GM12878 (cell line): ENCODE data around the gene TCEAL9. TPM values are rescaled to one million over a fixed set of nuclear protein-coding genes. Genes with fewer than 3 reads are reported as not detected.

ENCODE experiments used
- polyA plus RNA-seq, 11 experiments: library from polyadenylated mRNA; depleted of rRNA in 4 of 11; unstranded in 6 of 11; stranded (reverse) in 5 of 11; fragments of >200 nt; fragmentation: Nextera tagmentation in 4 of 11; fragmentation: Illumina TruSeq in 1 of 11; extraction: Ambion mirVana in 4 of 11; extraction: Trizol in 1 of 11; gene quantifications; 1 replicate in 1 of 11; 2 replicates in 10 of 11; pipeline versions ENCODE4 v1.2.1 to v1.2.3, GENCODE V29; 2011 to 2016; ENCODE audit warnings: inconsistent platforms in 2 of 11, missing spikeins in 2 of 11, low read depth in 1 of 11
- small RNA-seq: library from RNA; depleted of rRNA; stranded (forward); fragments of <200 nt; gene quantifications from one replicate; pipeline ENCODE3, GENCODE V24; 2014
- total RNA-seq, 4 experiments: library from RNA; depleted of rRNA in 3 of 4; stranded (reverse); fragments of >200 nt in 3 of 4; fragmentation: Illumina TruSeq in 1 of 4; extraction: Trizol in 1 of 4; gene quantifications; 2 replicates each; pipeline versions ENCODE4 v1.2.1 to v1.2.3, GENCODE V29; 2013 to 2021

The TCEAL9 gene
- total and polyA plus RNA-seq, 10 of the 15 experiments (the other 5 are each of a cell fraction or from before 2014, with no cell fraction given) = 0.39 to 2.5 (median 0.90) TPM

Small RNA genes within 50 kb of the gene (small RNA-seq; reads per million reads assigned to genes)
- not detected for gene Z92846.1

Other genes with a start within 250 kb of the TCEAL9 start
Only the 7 nearest of the 8 such genes appear.
- 2.5 and 2.8 TPM in 2 replicates for gene BEX4, start 141.4 kb upstream of the TCEAL9 start, total RNA-seq (2014; rRNA removed)
- 2.3 and 2.4 TPM in 2 replicates for gene BEX4, start 141.4 kb upstream of the TCEAL9 start, total RNA-seq (2014; rRNA removed; fragmentation: Illumina TruSeq; extraction: Trizol)
- 1.7 and 2.0 TPM in 2 replicates for gene BEX4, start 141.4 kb upstream of the TCEAL9 start, total RNA-seq (2021)
- gene BEX4, start 141.4 kb upstream of the TCEAL9 start, polyA plus RNA-seq (2011; rRNA removed) = 0.79 and 1.4 TPM in 2 replicates
- gene BEX4, start 141.4 kb upstream of the TCEAL9 start, polyA plus RNA-seq (2014; fragmentation: Illumina TruSeq; extraction: Trizol) = 3.2 and 4.4 TPM in 2 replicates
- 1 to 10 TPM in 1 of 2 experiments, under 1 TPM in 1; 0.76 to 1.9 TPM for gene BEX4, start 141.4 kb upstream of the TCEAL9 start, polyA plus RNA-seq (2014; fragmentation: Nextera tagmentation; extraction: Ambion mirVana)
- gene BEX4, start 141.4 kb upstream of the TCEAL9 start, polyA plus RNA-seq (2014; rRNA removed) = 2.5 and 2.9 TPM in 2 replicates
- 1 to 10 TPM; 1.9 to 3.3 TPM for gene BEX4, start 141.4 kb upstream of the TCEAL9 start, polyA plus RNA-seq (2016; fragmentation: Nextera tagmentation; extraction: Ambion mirVana)
- gene TCEAL8, start 101.4 kb upstream of the TCEAL9 start, total RNA-seq (2014; rRNA removed) = 33.7 and 52.5 TPM in 2 replicates
- 63.0 and 65.6 TPM in 2 replicates for gene TCEAL8, start 101.4 kb upstream of the TCEAL9 start, total RNA-seq (2014; rRNA removed; fragmentation: Illumina TruSeq; extraction: Trizol)
- gene TCEAL8, start 101.4 kb upstream of the TCEAL9 start, total RNA-seq (2021) = 27.6 and 28.4 TPM in 2 replicates
- 55.8 and 83.2 TPM in 2 replicates for gene TCEAL8, start 101.4 kb upstream of the TCEAL9 start, polyA plus RNA-seq (2011; rRNA removed)
- gene TCEAL8, start 101.4 kb upstream of the TCEAL9 start, polyA plus RNA-seq (2014; fragmentation: Illumina TruSeq; extraction: Trizol) = 69.2 and 95.7 TPM in 2 replicates
- 100 to 1,000 TPM in 1 of 2 experiments, 10 to 100 TPM in 1; 86.8 to 123 TPM for gene TCEAL8, start 101.4 kb upstream of the TCEAL9 start, polyA plus RNA-seq (2014; fragmentation: Nextera tagmentation; extraction: Ambion mirVana)
- 32.9 and 45.9 TPM in 2 replicates for gene TCEAL8, start 101.4 kb upstream of the TCEAL9 start, polyA plus RNA-seq (2014; rRNA removed)
- gene TCEAL8, start 101.4 kb upstream of the TCEAL9 start, polyA plus RNA-seq (2016; fragmentation: Nextera tagmentation; extraction: Ambion mirVana) = 10 to 100 TPM; 57.7 to 59.6 TPM
- not detected in 2 replicates for gene TCEAL5, start 79.8 kb upstream of the TCEAL9 start, total RNA-seq (2014; rRNA removed)
- gene TCEAL5, start 79.8 kb upstream of the TCEAL9 start, total RNA-seq (2014; rRNA removed; fragmentation: Illumina TruSeq; extraction: Trizol) = not detected in 2 replicates
- not detected in 2 replicates for gene TCEAL5, start 79.8 kb upstream of the TCEAL9 start, total RNA-seq (2021)
- gene TCEAL5, start 79.8 kb upstream of the TCEAL9 start, polyA plus RNA-seq (2011; rRNA removed) = not detected in 2 replicates
- gene TCEAL5, start 79.8 kb upstream of the TCEAL9 start, polyA plus RNA-seq (2014; fragmentation: Illumina TruSeq; extraction: Trizol) = not detected in 2 replicates
- gene TCEAL5, start 79.8 kb upstream of the TCEAL9 start, polyA plus RNA-seq (2014; fragmentation: Nextera tagmentation; extraction: Ambion mirVana) = not detected
- gene TCEAL5, start 79.8 kb upstream of the TCEAL9 start, polyA plus RNA-seq (2014; rRNA removed) = not detected in 2 replicates
- not detected for gene TCEAL5, start 79.8 kb upstream of the TCEAL9 start, polyA plus RNA-seq (2016; fragmentation: Nextera tagmentation; extraction: Ambion mirVana)
- 0.27 and 0.79 TPM in 2 replicates for gene BEX2, start 45.5 kb upstream of the TCEAL9 start, total RNA-seq (2014; rRNA removed)
- gene BEX2, start 45.5 kb upstream of the TCEAL9 start, total RNA-seq (2014; rRNA removed; fragmentation: Illumina TruSeq; extraction: Trizol) = 0.72 and 1.2 TPM in 2 replicates
- gene BEX2, start 45.5 kb upstream of the TCEAL9 start, total RNA-seq (2021) = 0.56 and 0.80 TPM in 2 replicates
- 2.8 and 3.4 TPM in 2 replicates for gene BEX2, start 45.5 kb upstream of the TCEAL9 start, polyA plus RNA-seq (2011; rRNA removed)
- gene BEX2, start 45.5 kb upstream of the TCEAL9 start, polyA plus RNA-seq (2014; fragmentation: Illumina TruSeq; extraction: Trizol) = 0.91 and 2.7 TPM in 2 replicates
- 1 to 10 TPM in 1 of 2 experiments, under 1 TPM in 1; 0.52 to 1.3 TPM for gene BEX2, start 45.5 kb upstream of the TCEAL9 start, polyA plus RNA-seq (2014; fragmentation: Nextera tagmentation; extraction: Ambion mirVana)
- 0.72 and 1.0 TPM in 2 replicates for gene BEX2, start 45.5 kb upstream of the TCEAL9 start, polyA plus RNA-seq (2014; rRNA removed)
- gene BEX2, start 45.5 kb upstream of the TCEAL9 start, polyA plus RNA-seq (2016; fragmentation: Nextera tagmentation; extraction: Ambion mirVana) = under 1 TPM; 0.33 to 0.95 TPM
- gene TCEAL7, start 26.3 kb upstream of the TCEAL9 start, total RNA-seq (2014; rRNA removed) = not detected in 2 replicates
- gene TCEAL7, start 26.3 kb upstream of the TCEAL9 start, total RNA-seq (2014; rRNA removed; fragmentation: Illumina TruSeq; extraction: Trizol) = not detected in 2 replicates
- gene TCEAL7, start 26.3 kb upstream of the TCEAL9 start, total RNA-seq (2021) = not detected in 2 replicates
- gene TCEAL7, start 26.3 kb upstream of the TCEAL9 start, polyA plus RNA-seq (2011; rRNA removed) = not detected in 2 replicates
- not detected in 2 replicates for gene TCEAL7, start 26.3 kb upstream of the TCEAL9 start, polyA plus RNA-seq (2014; fragmentation: Illumina TruSeq; extraction: Trizol)
- not detected for gene TCEAL7, start 26.3 kb upstream of the TCEAL9 start, polyA plus RNA-seq (2014; fragmentation: Nextera tagmentation; extraction: Ambion mirVana)
- gene TCEAL7, start 26.3 kb upstream of the TCEAL9 start, polyA plus RNA-seq (2014; rRNA removed) = not detected in 2 replicates
- gene TCEAL7, start 26.3 kb upstream of the TCEAL9 start, polyA plus RNA-seq (2016; fragmentation: Nextera tagmentation; extraction: Ambion mirVana) = not detected
- not detected in 2 replicates for gene BEX3, start 20.0 kb downstream of the TCEAL9 start, total RNA-seq (2014; rRNA removed)
- gene BEX3, start 20.0 kb downstream of the TCEAL9 start, total RNA-seq (2014; rRNA removed; fragmentation: Illumina TruSeq; extraction: Trizol) = not detected in 2 replicates
- 0.27 and 1.5 TPM in 2 replicates for gene BEX3, start 20.0 kb downstream of the TCEAL9 start, total RNA-seq (2021)
- gene BEX3, start 20.0 kb downstream of the TCEAL9 start, polyA plus RNA-seq (2011; rRNA removed) = not detected in 2 replicates
- gene BEX3, start 20.0 kb downstream of the TCEAL9 start, polyA plus RNA-seq (2014; fragmentation: Illumina TruSeq; extraction: Trizol) = not detected in 2 replicates
- gene BEX3, start 20.0 kb downstream of the TCEAL9 start, polyA plus RNA-seq (2014; fragmentation: Nextera tagmentation; extraction: Ambion mirVana) = not detected
- not detected in 2 replicates for gene BEX3, start 20.0 kb downstream of the TCEAL9 start, polyA plus RNA-seq (2014; rRNA removed)
- gene BEX3, start 20.0 kb downstream of the TCEAL9 start, polyA plus RNA-seq (2016; fragmentation: Nextera tagmentation; extraction: Ambion mirVana) = 1 to 10 TPM in 1 of 2 experiments, not detected in 1; 1.3 TPM
- gene RAB40A, start 163.0 kb downstream of the TCEAL9 start, total RNA-seq (2014; rRNA removed) = 0.17 and 0.38 TPM in 2 replicates
- gene RAB40A, start 163.0 kb downstream of the TCEAL9 start, total RNA-seq (2014; rRNA removed; fragmentation: Illumina TruSeq; extraction: Trizol) = 0.23 and 0.27 TPM in 2 replicates
- gene RAB40A, start 163.0 kb downstream of the TCEAL9 start, total RNA-seq (2021) = 0.08 and 0.26 TPM in 2 replicates
- 0.19 and 0.35 TPM in 2 replicates for gene RAB40A, start 163.0 kb downstream of the TCEAL9 start, polyA plus RNA-seq (2011; rRNA removed)
- 0.10 and 0.33 TPM in 2 replicates for gene RAB40A, start 163.0 kb downstream of the TCEAL9 start, polyA plus RNA-seq (2014; fragmentation: Illumina TruSeq; extraction: Trizol)
- gene RAB40A, start 163.0 kb downstream of the TCEAL9 start, polyA plus RNA-seq (2014; fragmentation: Nextera tagmentation; extraction: Ambion mirVana) = under 1 TPM; 0.16 to 0.35 TPM
- 0.24 and 0.38 TPM in 2 replicates for gene RAB40A, start 163.0 kb downstream of the TCEAL9 start, polyA plus RNA-seq (2014; rRNA removed)
- under 1 TPM; 0.30 to 0.42 TPM for gene RAB40A, start 163.0 kb downstream of the TCEAL9 start, polyA plus RNA-seq (2016; fragmentation: Nextera tagmentation; extraction: Ambion mirVana)